Upper lobe of right lung (tissue), 1 donor: ENCODE data around the gene TEX53. TPM values are rescaled to one million over a fixed set of nuclear protein-coding genes. Genes with fewer than 3 reads are reported as not detected.

Experiments
- ATAC-seq: fragments of 200-7000 bp; cut with Tn5 transposase; one replicate; pipeline ENCODE4 v1.9.1; 2020; ENCODE audit warnings: mild to moderate bottlenecking, moderate library complexity
- DNase-seq: peaks from one replicate; pipeline ENCODE4 v3.0.0-alpha.2; 2020
- H3K27ac ChIP-seq: fragments of 200-600 bp; one replicate; pipeline ENCODE4 v1.8.0; 2022
- H3K27me3 ChIP-seq: fragments of 200-600 bp; one replicate; pipeline ENCODE4 v1.8.0; 2022; ENCODE audit warnings: mild to moderate bottlenecking
- H3K36me3 ChIP-seq: fragments of 200-600 bp; one replicate; pipeline ENCODE4 v1.8.0; 2022
- H3K4me1 ChIP-seq: fragments of 200-600 bp; one replicate; pipeline ENCODE4 v1.8.0; 2022
- H3K4me3 ChIP-seq: fragments of 200-600 bp; one replicate; pipeline ENCODE4 v1.8.0; 2022; ENCODE audit warnings: mild to moderate bottlenecking
- H3K9me3 ChIP-seq: fragments of 200-600 bp; one replicate; pipeline ENCODE4 v1.8.0; 2022
- intact Hi-C: fragments of 100-400 bp; cut with DNase I; formaldehyde crosslinking; loops from one replicate; pipeline ENCODE4 v1.11.0; 2022
- long read RNA-seq: library from polyadenylated mRNA; unstranded; transcript quantifications from one replicate; pipeline ENCODE4 v2.0.0, GENCODE V29; 2021
- total RNA-seq: library from RNA; stranded (reverse); fragmentation: NEBNext Ultra II Directional; extraction: Animal tissue kit (Norgen Biotek cat#: 25700); gene quantifications from one replicate; pipeline ENCODE4 v1.2.1, GENCODE V29; 2021
- TF ChIP-seq, protein P1 (sequence below): fragments of 200-600 bp; IDR thresholded peaks from one replicate; pipeline ENCODE4 v1.8.0; 2022; ENCODE audit warnings: antibody characterized with exemption
- donor health status: DM: no; HTN: yes; CAD: no; lungs with severe emphysema.

TEX53 gene
- total RNA-seq = not detected
- long read RNA-seq = 0 reads

DNA sequence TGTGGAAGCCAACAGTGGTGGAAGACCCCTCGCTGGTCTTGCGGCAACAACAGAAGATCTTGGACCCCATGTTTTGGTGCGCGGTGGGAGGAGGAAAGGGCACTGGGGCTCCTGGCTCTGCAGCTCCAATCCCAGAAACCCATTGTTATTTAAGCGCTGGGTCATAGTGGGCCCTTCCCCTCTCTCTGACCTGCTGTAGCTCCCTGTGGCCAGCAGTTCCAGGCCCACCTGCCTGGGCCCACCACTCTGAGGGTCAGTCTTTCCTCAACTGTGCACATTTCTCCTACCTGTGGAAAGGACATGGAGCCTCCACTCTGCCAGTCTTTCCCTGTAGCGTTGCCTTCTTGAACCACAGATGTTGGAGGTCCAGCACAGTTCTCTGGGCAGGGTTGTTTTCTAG is at the start of gene TEX53:
Gene TEX53, minus strand, starts transcription at position 101 of the 400 bp plus-strand sequence. Its CDS starts 31 bp downstream, at position 70.
- Histone ChIP-seq H3K4me1 (no peaks in the 10 kb centered on the region), H3K27me3 (no peaks in the 10 kb centered on the region), H3K36me3 (no peaks in the 10 kb centered on the region), H3K4me3 (no peak within 1 kb of the TSS), H3K27ac (no peak within 1 kb of the TSS), H3K9me3 (no peaks in the 10 kb centered on the region)
- ATAC-seq (no peak), DNase-seq (no peak)
- TF ChIP-seq, protein P1, sequence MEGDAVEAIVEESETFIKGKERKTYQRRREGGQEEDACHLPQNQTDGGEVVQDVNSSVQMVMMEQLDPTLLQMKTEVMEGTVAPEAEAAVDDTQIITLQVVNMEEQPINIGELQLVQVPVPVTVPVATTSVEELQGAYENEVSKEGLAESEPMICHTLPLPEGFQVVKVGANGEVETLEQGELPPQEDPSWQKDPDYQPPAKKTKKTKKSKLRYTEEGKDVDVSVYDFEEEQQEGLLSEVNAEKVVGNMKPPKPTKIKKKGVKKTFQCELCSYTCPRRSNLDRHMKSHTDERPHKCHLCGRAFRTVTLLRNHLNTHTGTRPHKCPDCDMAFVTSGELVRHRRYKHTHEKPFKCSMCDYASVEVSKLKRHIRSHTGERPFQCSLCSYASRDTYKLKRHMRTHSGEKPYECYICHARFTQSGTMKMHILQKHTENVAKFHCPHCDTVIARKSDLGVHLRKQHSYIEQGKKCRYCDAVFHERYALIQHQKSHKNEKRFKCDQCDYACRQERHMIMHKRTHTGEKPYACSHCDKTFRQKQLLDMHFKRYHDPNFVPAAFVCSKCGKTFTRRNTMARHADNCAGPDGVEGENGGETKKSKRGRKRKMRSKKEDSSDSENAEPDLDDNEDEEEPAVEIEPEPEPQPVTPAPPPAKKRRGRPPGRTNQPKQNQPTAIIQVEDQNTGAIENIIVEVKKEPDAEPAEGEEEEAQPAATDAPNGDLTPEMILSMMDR = no peak
- intact Hi-C loops = loop anchor here (5.0 to 10.0 kb wide), 2 partner anchors 163 to 250 kb away; no protein-coding TSS in a partner anchor

DNA sequence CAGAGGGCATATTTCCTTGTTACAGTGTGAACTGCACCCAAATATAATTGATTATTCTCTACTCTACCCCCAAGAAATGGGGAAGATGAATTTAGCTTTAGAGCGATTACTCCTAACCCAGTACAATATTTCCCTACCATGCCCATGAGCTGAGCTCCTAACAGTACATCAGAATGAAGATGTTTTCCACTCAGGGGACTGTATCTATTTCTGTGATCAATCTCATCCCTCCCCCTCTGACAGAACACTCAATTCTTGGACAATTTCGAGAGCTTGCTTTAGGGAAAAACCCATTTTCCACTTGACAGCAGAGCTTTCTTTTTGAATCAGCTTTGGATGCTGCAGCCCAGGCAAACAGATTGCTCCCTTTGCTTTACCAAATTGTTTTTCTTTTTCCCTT is 49.1 kb upstream of the TEX53 start:
- no peak for DNase-seq
- TF ChIP-seq, protein P1 = no peak
- Histone ChIP-seq H3K4me1 (no peaks in the 10 kb centered on the region), H3K27ac (no peak overlapping the region), H3K36me3 (no peaks in the 10 kb centered on the region), H3K4me3 (no peak overlapping the region), H3K9me3 (no peaks in the 10 kb centered on the region), H3K27me3 (no peaks in the 10 kb centered on the region)
- no peak for ATAC-seq
- intact Hi-C loops = no loop called here

- Histone ChIP-seq H3K4me3 (no peak overlapping the region), H3K9me3 (no peaks in the 10 kb centered on the region), H3K27me3 (no peaks in the 10 kb centered on the region), H3K4me1 (no peaks in the 10 kb centered on the region), H3K36me3 (no peaks in the 10 kb centered on the region), H3K27ac (no peak overlapping the region)
- ATAC-seq (no peak), DNase-seq (no peak)
- TF ChIP-seq, protein P1 = no peak
- intact Hi-C loops = no loop called here
These were observed 44.4 kb upstream of the TEX53 start for GRCh38 chr9:114701988-114702387.

GRCh38 chr9:114697951-114698351 is 40.3 kb upstream of the TEX53 start:
- TF ChIP-seq, protein P1 = no peak
- no peak for ATAC-seq
- H3K9me3 ChIP-seq = no peaks in the 10 kb centered on the region
- intact Hi-C loops = no loop called here
- H3K4me3 ChIP-seq = no peak overlapping the region
- no peaks in the 10 kb centered on the region for H3K4me1 ChIP-seq
- no peaks in the 10 kb centered on the region for H3K36me3 ChIP-seq
- H3K27me3 ChIP-seq = no peaks in the 10 kb centered on the region
- H3K27ac ChIP-seq = no peak overlapping the region
- no peak for DNase-seq

- H3K9me3 ChIP-seq = no peaks in the 10 kb centered on the region
- TF ChIP-seq, protein P1 = no peak
- ATAC-seq = no peak
- intact Hi-C loops = no loop called here
- H3K36me3 ChIP-seq = no peaks in the 10 kb centered on the region
- H3K4me1 ChIP-seq = no peaks in the 10 kb centered on the region
- H3K4me3 ChIP-seq = no peak overlapping the region
- no peaks in the 10 kb centered on the region for H3K27me3 ChIP-seq
- DNase-seq = no peak
- H3K27ac ChIP-seq = no peak overlapping the region
These were observed 39.4 kb upstream of the TEX53 start for GRCh38 chr9:114696814-114697544.
